Heart left ventricle (tissue), 16 donors: ENCODE results near the gene DCHS1. TPM values are rescaled to one million over a fixed set of nuclear protein-coding genes. Genes with fewer than 3 reads are reported as not detected.

Experiments used
- ATAC-seq, 4 donors: fragments of 200-7000 bp; cut with Tn5 transposase; one replicate each; pipeline ENCODE4 v1.9.1; 2020 to 2022; ENCODE audit warnings: moderate library complexity in 4 of 4, mild to moderate bottlenecking in 3 of 4, moderate number of reproducible peaks in 1 of 4
- DNase-seq, 5 donors: peaks; one replicate each; pipeline ENCODE4 v3.0.0-alpha.2; 2020
- H3K27ac ChIP-seq, 12 donors: fragments of 200-600 bp; sonication (generic) in 4 of 12; one replicate each; pipeline versions ENCODE4 v1.5.0 to v1.8.0; 2016 to 2022; ENCODE audit warnings: mild to moderate bottlenecking in 2 of 12
- H3K27me3 ChIP-seq, 9 donors: fragments of 200-600 bp; sonication (generic) in 2 of 9; one replicate each; pipeline versions ENCODE4 v1.5.1 to v1.8.0; 2016 to 2022; ENCODE audit warnings: mild to moderate bottlenecking in 3 of 9
- H3K36me3 ChIP-seq, 9 donors: fragments of 200-600 bp; sonication (generic) in 2 of 9; one replicate each; pipeline versions ENCODE4 v1.5.0 to v1.8.0; 2018 to 2022; ENCODE audit warnings: mild to moderate bottlenecking in 2 of 9
- H3K4me1 ChIP-seq, 12 donors: fragments of 200-600 bp; sonication (generic) in 4 of 12; one replicate each; pipeline versions ENCODE4 v1.5.0 to v1.8.0; 2016 to 2022; ENCODE audit warnings: mild to moderate bottlenecking in 3 of 12
- H3K4me3 ChIP-seq, 12 donors: fragments of 200-600 bp; sonication (generic) in 4 of 12; one replicate each; pipeline versions ENCODE4 v1.5.0 to v1.8.0; 2017 to 2022; ENCODE audit warnings: mild to moderate bottlenecking in 9 of 12, moderate library complexity in 4 of 12
- H3K9me3 ChIP-seq, 12 donors: fragments of 200-600 bp; sonication (generic) in 4 of 12; one replicate each; pipeline versions ENCODE4 v1.5.0 to v1.8.0; 2016 to 2022; ENCODE audit warnings: mild to moderate bottlenecking in 1 of 12
- CTCF ChIP-seq, 12 donors: fragments of 200-600 bp; sonication (generic) in 4 of 12; IDR thresholded peaks; one replicate each; pipeline versions ENCODE4 v1.5.0 to v1.8.0; 2018 to 2022; ENCODE audit warnings: antibody characterized with exemption in 12 of 12, mild to moderate bottlenecking in 5 of 12
- POLR2A ChIP-seq, 2 donors: fragments of 450-650 bp; IDR thresholded peaks; one replicate each; pipeline ENCODE4 v1.6.1; 2017; ENCODE audit warnings: antibody characterized with exemption in 2 of 2, mild to moderate bottlenecking in 2 of 2, moderate library complexity in 2 of 2
- WGBS, 4 donors: extraction: QIAGEN DNeasy Blood & Tissue Kit in 2 of 4; methylation state at CpG; one replicate each; pipeline versions ENCODE4 v1.1.5 to v1.1.7; 2013 to 2018; 5-methylcytosine and 5-hydroxymethylcytosine counted together
- intact Hi-C, 10 donors: fragments of 100-400 bp; cut with DNase I; formaldehyde crosslinking; loops; one replicate each; pipeline versions ENCODE4 v1.11.1 to v1.14.2; 2022
- polyA plus RNA-seq, 2 donors: library from polyadenylated mRNA; stranded (reverse); fragments of 200-250 nt; gene quantifications; one replicate each; pipeline ENCODE4 v1.2.3, GENCODE V29; 2013
- total RNA-seq, 9 donors: library from RNA; depleted of rRNA in 2 of 9; stranded (reverse); fragments of >200 nt in 2 of 9; fragmentation: NEBNext Ultra II Directional in 3 of 9; extraction: Animal tissue kit (Norgen Biotek cat#: 25700) in 3 of 9; gene quantifications; one replicate each; pipeline versions ENCODE4 v1.1.0 to v1.2.4, GENCODE V29; 2016 to 2023
- donor health status: ischemic (EF 13 %, LVEDD 7.1; RV severe dilation, severe dysfunction).
- donor health status: healthy with polysubstance abuse.
- donor health status: DM: no; HTN: yes; CAD: no.
- donor health status: DM: no; HTN: no; CAD: no.
- donor health status: ischemic (EF 25% LVEDD 6.9; RV normal size, moderate dysfunction).
- donor health status: ischemic (EF 25% LVEDD 5.7; RV mildly dilated, moderate dysfunction).
- donor health status: healthy.
- donor health status: DM: yes; HTN: yes; CAD: no.
- donor health status: ischemic (EF 35%, LVEDD 5.7; RV mildly dilated, moderate dysfunction).
- donor health status: nonischemic (EF 11% LVEDD 7.7; RV severe dilation, severe dysfunction).
- donor health status: DM: yes; HTN: yes; CAD: no.
- donor health status: PGD.
- donor health status: ischemic (EF 29% LVEDD 5.4; RV normal size, mild dysfunction).
- donor health status: nonischemic (EF 23%, LVEDD 6.1; RV moderate dilation, normal function).

DCHS1 gene
- total and polyA plus RNA-seq, 11 donors, result 3.6 to 19.6 (median 10.5) TPM

GRCh38 chr11:6663794-6664469, 8.3 kb upstream of the DCHS1 start:
- TF ChIP-seq CTCF (IDR thresholded peaks at IDR 0.05) (no peak), POLR2A (IDR thresholded peaks at IDR 0.05) (no peak)
- no peak for DNase-seq
- Histone ChIP-seq H3K27ac (peak overlapping the region in 7 of 12 donors; percentile 11 to 74 (median 50)), H3K27me3 (no peaks in the 10 kb centered on the region), H3K4me3 (no peak overlapping the region), H3K4me1 (peaks cover 0 to 20% (median 1%) of the 10 kb centered on the region in 12 donors), H3K36me3 (no peaks in the 10 kb centered on the region), H3K9me3 (no peaks in the 10 kb centered on the region)
- ATAC-seq, result peak in 2 of 4 donors; percentile 28 to 87
- intact Hi-C loops, result no loop called here
- WGBS, 4 donors, result 46 to 84% (median 65%) methylated on average over 2 to 3 of the region's 3 CpGs

- intact Hi-C loops, result loop anchor here in 1 of 10 donors (1.0 kb wide), 1 partner anchor 14 kb away; no protein-coding TSS in a partner anchor
- WGBS, 4 donors, result 92 to 96% (median 93%) methylated on average over 3 of the region's 3 CpGs
- H3K4me3 ChIP-seq, result no peak overlapping the region
- H3K9me3 ChIP-seq, result no peaks in the 10 kb centered on the region
- peaks cover 0 to 30% (median 6%) of the 10 kb centered on the region in 12 donors for H3K4me1 ChIP-seq
- H3K36me3 ChIP-seq, result no peaks in the 10 kb centered on the region
- H3K27ac ChIP-seq, result no peak overlapping the region
- TF ChIP-seq POLR2A (IDR thresholded peaks at IDR 0.05), result no peak
- TF ChIP-seq CTCF (IDR thresholded peaks at IDR 0.05), result no peak
- DNase-seq (no peak), ATAC-seq (no peak)
- H3K27me3 ChIP-seq, result no peaks in the 10 kb centered on the region
Observed at GRCh38 chr11:6660712-6661111, 5.1 kb upstream of the DCHS1 start.

- Histone ChIP-seq H3K27me3 (peaks cover 0 to 5% (median 0%) of the 10 kb centered on the region in 9 donors), H3K4me3 (no peak overlapping the region), H3K27ac (no peak overlapping the region), H3K36me3 (no peaks in the 10 kb centered on the region), H3K9me3 (no peaks in the 10 kb centered on the region), H3K4me1 (peaks cover 0 to 35% (median 10%) of the 10 kb centered on the region in 12 donors)
- intact Hi-C loops, result loop anchor here in 1 of 10 donors (5.0 kb wide), 1 partner anchor 46 kb away; the partner anchor contains the start of gene TAF10
- DNase-seq (no peak), ATAC-seq (no peak)
- TF ChIP-seq POLR2A (IDR thresholded peaks at IDR 0.05), result no peak
- no peak for TF ChIP-seq CTCF (IDR thresholded peaks at IDR 0.05)
Observed at GRCh38 chr11:6658647-6659046, 3.0 kb upstream of the DCHS1 start.

- Histone ChIP-seq H3K4me3 (no peak overlapping the region), H3K27ac (no peak overlapping the region), H3K9me3 (no peaks in the 10 kb centered on the region), H3K36me3 (no peaks in the 10 kb centered on the region), H3K4me1 (peaks cover 0 to 42% (median 14%) of the 10 kb centered on the region in 12 donors), H3K27me3 (peaks cover 0 to 5% (median 0%) of the 10 kb centered on the region in 9 donors)
- no peak for TF ChIP-seq POLR2A (IDR thresholded peaks at IDR 0.05)
- TF ChIP-seq CTCF (IDR thresholded peaks at IDR 0.05), result no peak
- DNase-seq (no peak), ATAC-seq (no peak)
- intact Hi-C loops, result loop anchor here in 1 of 10 donors (5.0 kb wide), 1 partner anchor 45 kb away; the partner anchor contains the start of gene TAF10
- 65 to 89% (median 86%) methylated on average over 1 of the region's 1 CpG for WGBS, 4 donors
Observed at GRCh38 chr11:6657346-6657745, 1.7 kb upstream of the DCHS1 start.
